ENCODE data around the gene CRACR2B. TPM values are rescaled to one million over a fixed set of nuclear protein-coding genes. Genes with fewer than 3 reads are reported as not detected.
A peak's percentile ranks its signal among the peaks of the same experiment; 100 is the strongest.

CRACR2B gene
- total RNA-seq, 1 donor from 2014 or later = 0.31 TPM

DNA sequence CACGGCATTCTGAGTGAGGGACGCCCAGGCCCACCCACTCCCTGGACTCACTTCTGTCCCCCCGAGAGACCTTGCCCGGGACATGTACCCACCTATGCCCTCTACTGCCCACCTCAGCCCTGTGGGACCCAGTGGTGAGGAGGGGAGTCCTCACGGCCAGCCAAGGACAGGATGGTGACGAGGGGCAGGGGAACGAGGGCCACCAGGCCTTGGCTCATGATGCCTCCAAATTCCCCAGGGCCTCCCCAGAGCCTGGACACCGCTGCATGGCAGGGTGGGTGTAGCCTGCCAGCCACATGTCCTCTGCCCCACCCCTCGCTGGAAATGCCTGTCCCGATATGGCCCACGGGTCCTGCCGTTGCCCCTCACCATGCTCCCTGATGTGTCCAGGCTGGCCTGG lies 41.1 kb downstream of the CRACR2B start:
- no peak for DNase-seq

DNA sequence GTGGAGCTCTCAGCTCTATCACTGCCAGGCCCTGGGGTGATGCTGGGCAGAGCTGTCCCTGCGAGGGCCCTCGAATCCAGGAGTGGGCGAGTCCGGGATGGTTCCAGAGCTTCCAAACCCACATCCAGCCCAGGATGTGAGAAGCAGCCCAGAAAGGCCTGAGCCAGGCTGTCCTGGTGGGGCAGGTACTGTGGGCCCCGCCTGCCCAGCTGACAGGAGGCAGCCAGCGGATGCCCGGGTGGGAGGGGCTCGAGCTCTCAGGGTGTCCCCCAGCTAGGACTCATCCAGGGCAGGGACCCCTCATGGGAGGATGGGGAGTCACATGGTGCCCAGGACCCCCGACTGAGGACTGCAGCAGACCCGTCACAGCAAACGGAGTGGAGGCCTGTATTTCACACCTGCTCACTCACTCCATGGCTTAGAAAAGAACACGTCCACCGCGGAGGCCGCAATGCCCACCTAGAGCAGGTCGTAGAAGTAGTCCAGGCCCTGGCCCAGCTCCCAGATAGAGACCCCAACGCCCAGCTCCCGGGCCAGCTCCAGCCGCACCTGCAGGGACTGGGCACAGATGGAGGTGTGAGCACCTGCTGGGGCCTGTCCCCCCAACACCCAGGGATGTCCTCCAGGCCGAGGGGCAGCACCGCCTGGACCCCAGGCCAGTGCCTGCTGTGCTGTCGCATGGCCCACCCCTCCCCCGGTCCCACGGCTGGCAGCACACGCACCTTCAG lies 41.8 kb downstream of the CRACR2B start:
- no peak for DNase-seq

DNA sequence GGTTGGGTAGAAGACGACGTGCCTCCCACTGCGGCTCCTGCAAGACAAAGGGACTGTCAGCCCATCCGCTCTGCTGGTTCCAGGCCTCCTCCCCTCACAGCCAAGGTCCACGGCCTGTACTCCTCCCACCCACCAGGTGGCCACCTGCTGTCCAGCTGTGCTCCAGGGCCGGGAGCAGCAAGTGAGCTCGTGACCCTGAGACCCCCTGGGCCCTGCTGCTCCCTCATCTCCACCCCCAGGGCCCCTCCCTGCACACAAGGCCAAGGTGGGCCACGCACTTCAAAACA lies 42.4 kb downstream of the CRACR2B start:
- DNase-seq = no peak

DNA sequence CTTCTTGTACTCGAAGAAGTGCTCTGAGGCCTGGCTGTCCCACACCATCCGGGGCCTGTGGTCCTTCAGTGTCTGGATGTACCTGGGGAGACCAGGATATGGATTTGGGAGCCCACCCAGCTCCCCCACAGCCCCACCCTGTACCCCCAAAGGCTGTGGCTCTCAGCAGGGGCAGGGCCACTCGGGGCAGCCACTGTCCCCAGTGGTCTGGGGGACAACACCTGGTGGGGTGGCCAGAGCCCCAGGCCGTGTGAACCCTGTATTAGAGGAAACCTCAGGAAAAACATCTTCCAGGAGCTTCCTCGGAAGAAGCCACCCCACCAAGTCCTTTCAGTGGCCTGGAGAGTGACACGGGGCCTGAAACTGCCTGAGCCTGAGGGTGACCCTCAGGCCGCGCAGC lies 42.7 kb downstream of the CRACR2B start:
- no peak for DNase-seq

DNA sequence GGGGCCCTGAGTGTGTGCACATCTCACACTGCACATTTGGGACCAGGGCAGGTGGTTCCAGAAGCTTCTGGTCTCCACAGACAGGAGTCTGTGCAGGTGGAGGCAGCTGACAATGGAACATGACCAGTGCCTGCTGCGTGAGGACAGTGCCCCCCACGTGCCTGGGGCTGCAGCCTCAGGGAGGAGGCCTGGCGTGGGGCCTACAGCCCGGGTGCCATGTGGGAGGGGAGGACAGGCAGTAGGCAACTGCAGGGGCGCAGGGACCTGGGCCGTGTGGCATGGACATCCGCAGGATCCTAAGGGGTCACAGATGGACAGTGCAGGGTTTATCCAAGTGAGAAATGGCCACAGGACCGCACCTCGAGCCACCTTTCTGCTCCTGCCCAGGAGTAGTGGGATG lies 43.8 kb downstream of the CRACR2B start:
- DNase-seq = no peak

DNA sequence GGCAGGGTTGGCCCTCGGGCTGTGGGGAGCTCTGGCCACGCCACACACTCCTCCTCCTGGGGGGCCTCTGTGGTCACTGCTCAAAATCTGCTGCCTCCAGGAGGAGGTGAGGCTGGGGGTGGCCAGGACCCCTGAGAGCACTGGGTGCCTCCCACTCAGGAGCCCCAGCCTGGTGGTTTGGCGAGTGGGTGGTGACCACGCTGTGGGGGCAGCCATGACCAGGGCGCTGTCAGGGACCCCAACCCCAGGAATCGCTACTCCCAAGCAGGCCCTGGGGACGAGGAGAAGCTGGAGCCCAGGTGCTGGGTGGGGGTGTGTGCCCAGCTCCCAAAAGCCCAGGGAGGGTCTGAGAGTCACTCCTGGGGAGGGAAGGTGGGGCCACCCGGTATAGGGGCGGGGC lies 45.1 kb downstream of the CRACR2B start:
- no peak for DNase-seq

DNA sequence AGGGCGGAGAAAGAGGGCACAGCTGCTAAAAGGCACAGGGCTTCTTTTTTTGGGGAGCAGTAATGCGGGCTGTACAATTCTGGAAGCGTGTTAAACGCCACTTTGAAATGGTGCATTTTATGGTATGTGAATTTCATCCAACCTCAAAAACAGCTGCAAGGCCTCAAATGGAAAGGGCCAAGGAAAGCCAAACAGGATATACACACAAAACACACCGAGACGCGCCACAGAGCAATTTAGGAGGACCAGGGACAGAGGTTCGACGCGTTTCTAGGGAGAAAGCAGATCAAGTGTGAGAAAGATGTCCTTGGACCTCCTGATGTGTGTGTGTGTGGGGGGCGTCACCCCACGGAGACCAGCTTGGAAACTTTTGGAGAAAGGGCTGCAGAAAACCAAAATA lies 46.0 kb downstream of the CRACR2B start:
- DNase-seq = no peak

DNA sequence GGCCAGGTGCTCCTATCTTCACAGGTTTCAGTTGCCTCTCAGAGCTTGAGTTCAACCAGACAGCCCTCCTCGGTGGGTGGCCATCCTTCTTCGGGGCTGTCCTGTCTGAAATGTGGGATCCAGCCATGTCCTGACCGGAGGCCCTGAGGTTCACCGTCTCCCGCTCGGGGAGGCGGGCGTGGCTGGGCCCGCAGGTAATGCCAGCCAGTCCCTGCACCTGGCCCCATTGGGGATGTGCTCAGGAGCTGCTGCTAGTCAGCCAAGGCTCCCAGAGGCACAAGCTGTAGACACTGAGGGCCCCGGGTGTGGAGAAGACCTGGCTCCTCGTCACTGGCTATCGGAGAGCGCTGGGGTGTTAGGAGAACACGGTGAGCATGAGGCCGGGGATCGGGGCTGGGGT lies 47.5 kb downstream of the CRACR2B start:
- DNase-seq = no peak

DNA sequence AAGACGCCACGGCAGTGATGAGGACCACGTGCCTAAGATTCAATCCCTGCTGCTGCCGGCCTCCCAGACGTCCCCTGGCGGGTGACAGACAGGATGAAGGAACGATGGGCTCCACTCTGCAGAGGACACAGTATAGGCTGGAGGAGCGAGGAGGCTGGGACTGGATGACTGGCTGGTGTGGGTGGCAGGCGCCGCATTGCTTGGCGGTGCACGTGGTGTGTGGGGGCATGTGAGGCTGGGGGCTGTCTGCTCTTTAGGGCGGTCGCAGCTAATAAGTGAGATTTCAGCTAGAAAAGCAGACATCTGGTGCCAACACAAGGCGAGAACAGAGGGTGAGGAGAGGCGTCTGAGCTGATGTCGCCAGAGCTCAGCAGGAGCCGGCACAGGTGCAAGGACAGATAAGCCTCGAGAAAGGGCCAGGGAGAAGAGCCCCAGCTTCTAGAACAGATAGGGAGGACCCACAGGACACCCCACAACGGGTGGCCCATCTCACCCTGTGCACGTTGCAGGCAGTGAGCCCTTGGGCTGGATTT lies 48.1 kb downstream of the CRACR2B start:
- peak; percentile 26 for DNase-seq

DNA sequence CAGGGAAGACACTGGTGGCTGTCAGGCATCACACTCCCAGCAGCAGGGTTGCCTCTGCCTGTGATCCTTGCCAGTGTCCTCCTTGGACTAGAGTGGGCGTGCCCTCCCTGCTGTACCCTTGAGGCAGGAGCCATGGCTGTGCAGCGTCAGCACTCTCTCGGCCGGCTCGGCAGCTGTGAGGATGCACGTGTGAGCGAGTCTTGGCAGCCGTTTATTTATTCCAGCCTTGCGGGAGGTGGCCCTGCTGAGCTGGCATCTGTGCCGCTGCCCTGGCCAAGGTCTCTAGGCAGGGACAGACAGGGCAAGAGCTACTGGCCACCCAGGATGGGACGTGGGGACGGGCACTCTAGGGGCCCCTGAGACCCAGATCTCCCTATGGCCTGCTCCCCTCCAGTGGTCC lies 48.8 kb downstream of the CRACR2B start:
- DNase-seq = peak; percentile 19

DNA sequence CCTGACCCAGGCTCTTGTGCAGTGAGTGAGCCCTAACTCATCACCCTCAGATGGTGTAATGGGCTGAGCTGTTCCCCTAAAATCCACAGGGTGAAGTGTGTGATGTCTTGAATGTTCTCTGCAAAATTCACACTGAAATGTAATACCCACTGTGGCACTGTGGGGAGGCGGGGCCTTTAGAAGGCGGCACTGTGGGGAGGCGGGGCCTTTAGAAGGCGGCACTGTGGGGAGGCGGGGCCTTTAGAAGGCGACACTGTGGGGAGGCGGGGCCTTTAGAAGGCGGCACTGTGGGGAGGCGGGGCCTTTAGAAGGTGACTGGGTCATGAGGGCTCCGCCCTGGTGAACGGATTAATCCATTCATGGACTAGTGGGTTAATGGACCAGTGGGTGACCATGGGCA lies 49.8 kb downstream of the CRACR2B start:
- DNase-seq = no peak

DNA sequence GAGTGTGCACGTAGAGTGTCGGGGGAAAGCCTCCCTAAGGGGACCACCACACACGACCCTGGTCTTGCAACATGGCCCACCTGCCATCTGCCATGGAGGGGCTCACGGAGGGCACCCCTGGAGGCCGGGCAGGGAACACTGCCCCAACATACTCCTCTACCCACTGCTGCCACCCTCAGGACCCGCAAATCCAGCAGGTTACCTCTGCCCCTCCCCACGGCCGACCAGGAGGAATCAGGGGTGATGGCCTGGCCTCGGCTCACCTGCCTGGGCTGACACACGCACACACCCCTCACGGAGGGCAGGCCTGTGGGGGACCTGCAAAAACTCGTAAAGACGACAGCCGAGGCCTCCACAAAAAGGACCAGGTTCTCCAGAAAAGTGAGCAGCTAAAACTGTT lies 52.7 kb downstream of the CRACR2B start:
- no peak for DNase-seq

Small RNAs within 50 kb of the gene (small RNA-seq; reads per million reads assigned to genes)
- not detected for gene SNORA52

Other genes starting within 250 kb of the CRACR2B start
- gene IRF7, start 212.0 kb upstream of the CRACR2B start, total RNA-seq = 7.6 TPM
- gene CDHR5, start 203.0 kb upstream of the CRACR2B start, total RNA-seq = not detected
- not detected for gene SCT, start 200.7 kb upstream of the CRACR2B start, total RNA-seq
- 0.16 TPM for gene DRD4, start 190.7 kb upstream of the CRACR2B start, total RNA-seq
- gene DEAF1, start 132.7 kb upstream of the CRACR2B start, total RNA-seq = 50.7 TPM
- gene TMEM80, start 132.1 kb upstream of the CRACR2B start, total RNA-seq = 11.7 TPM
- gene EPS8L2, start 121.7 kb upstream of the CRACR2B start, total RNA-seq = 1.4 TPM
- gene TALDO1, start 80.5 kb upstream of the CRACR2B start, total RNA-seq = 61.0 TPM
- gene GATD1, start 50.4 kb upstream of the CRACR2B start, total RNA-seq = 22.3 TPM
- gene CEND1, start 37.8 kb upstream of the CRACR2B start, total RNA-seq = 5.9 TPM
- 15.0 TPM for gene SLC25A22, start 29.6 kb upstream of the CRACR2B start, total RNA-seq
- gene PIDD1, start 22.7 kb upstream of the CRACR2B start, total RNA-seq = 5.1 TPM
- gene RPLP2, start 18.0 kb upstream of the CRACR2B start, total RNA-seq = 227 TPM
- gene PNPLA2, start 9.0 kb upstream of the CRACR2B start, total RNA-seq = 5.3 TPM
- gene CD151, start 5.0 kb downstream of the CRACR2B start, total RNA-seq = 44.1 TPM
- 14.5 TPM for gene POLR2L, start 14.6 kb downstream of the CRACR2B start, total RNA-seq
- gene TSPAN4, start 14.9 kb downstream of the CRACR2B start, total RNA-seq = 18.6 TPM
- gene CHID1, start 82.9 kb downstream of the CRACR2B start, total RNA-seq = 20.9 TPM
- 35.6 TPM for gene AP2A2, start 98.0 kb downstream of the CRACR2B start, total RNA-seq
- not detected for gene MUC6, start 208.8 kb downstream of the CRACR2B start, total RNA-seq
- gene MUC2, start 247.0 kb downstream of the CRACR2B start, total RNA-seq = not detected